ENCODE measurements around the gene PRR23B.
"Not testable (repeated sequence)": the region's sequence is repeated elsewhere in the genome, so short reads cannot be mapped to it uniquely, and the experiment has no call there.

PRR23B gene

DNA sequence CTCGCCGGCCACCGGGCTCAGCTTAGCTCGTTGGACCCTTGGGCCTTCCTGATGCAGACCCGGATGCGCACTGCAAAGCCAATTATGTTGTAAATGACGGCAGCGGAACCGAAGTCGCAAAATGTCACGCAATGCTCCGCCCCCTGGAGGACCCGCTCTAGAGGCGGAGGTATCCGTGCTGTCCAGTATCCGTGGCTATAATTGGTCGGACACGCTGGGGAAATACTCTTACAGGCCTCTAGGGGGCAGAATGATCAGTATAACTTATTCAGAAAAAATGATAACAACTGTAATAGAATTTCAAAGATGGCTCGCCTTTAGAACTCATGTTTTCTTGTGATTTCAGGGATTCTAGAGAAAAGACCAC is at the start of gene PRR23B:
Gene PRR23B (minus strand): TSS at position 59 of the 367 bp plus-strand sequence. CDS start 265 bp downstream, outside the sequence.
- DNase-seq, result no peak

DNA sequence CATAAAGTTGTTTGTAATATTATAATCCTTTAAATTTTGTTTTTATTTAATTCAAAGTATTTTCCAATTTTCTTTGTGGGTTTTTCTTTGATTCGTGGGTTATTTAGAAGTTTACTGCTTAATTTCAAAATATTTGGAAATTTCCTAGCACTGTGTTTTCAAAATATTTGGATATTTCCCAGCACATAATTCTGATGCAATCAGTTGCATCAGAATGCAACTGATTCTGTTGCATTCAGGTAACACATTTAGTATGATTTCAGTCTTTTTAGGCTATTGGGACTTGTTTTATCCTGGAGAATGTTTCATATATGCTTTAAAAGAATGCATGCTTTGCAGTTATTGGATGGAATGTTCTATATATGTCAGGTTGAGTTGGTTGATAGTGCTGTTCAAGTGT is 42.2 kb upstream of the PRR23B start:
- no peak for DNase-seq

DNA sequence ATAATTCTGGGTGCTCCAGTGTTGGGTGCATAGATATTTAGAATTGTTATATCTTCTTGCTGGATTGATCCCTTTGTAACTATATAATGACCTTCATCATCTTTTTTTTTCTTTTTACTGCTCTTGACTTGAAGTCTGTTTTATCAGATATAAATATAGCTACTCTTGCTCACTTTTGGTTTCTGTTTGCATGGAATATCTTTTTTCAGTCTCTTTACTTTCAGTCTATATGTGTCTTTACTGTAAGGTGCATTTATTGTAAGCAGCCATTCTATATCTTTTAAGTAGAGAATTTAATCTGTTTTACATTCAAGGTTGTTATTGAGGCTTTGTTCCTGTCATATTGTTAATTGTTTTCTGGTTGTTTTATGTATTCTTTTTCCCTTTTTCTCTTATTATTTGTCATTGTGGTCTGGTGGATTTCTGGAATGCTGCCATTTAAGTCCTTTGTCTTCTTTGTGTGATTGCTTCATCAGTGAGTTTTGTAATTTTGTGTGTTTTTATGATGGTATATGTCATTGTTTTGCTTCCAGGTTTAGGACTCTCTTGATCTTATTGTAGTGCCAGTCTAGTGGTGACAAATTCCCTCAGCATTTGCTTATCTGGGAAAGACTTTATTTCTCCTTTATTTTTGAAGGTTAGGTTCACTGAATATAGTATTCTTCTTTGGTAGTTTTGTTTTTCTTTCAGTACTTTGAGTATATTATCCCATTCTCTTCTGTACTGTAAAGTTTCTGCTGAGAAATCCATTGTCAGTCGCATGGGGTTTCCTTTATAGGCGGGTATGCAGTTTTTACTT is 32.3 kb upstream of the PRR23B start:
- no peak for DNase-seq

DNA sequence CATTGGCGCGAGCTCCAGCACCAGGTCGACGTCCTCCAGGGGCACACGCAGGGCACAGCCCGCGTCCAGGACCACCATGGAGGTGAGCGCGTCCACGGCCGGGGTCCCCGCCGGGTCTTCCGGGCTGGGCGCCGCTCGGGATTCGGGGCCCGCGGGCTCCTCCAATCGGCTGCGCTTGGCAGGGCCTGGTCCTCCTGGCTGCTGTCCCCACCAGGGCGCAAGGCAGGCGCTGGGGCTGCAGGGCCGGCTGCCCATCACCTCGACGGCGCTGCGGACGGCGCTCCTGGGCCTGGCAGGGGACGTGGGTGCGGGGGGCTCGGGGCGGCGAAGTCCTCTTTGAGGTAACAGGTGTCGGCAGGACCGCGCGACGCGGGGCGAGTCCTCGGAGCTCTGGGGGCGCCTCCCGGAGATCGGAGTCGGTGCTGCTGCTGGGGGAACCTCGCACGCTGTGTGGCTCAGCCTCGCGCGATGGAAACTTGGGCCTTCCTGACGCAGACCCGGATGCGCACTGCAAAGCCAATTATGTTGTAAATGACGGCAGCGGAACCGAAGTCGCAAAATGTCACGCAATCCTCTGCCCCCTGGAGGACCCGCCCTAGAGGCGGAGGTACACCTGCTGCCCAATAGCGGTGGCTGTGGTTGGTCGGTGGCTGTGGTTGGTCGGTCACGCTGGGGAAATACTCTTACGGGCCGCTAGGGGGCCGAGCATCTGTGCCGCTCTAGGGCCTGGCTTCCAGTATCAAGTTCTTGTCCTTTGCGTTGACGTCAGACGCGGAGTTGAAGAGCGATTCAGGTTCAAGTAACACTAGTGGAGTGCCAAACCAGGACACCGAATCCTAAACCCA is 23.9 kb upstream of the PRR23B start, which contains the start of gene PRR23C:
Gene PRR23C (minus strand): TSS at position 527 of the 845 bp plus-strand sequence. CDS start 272 bp downstream, at position 255.
- no peak for DNase-seq

DNA sequence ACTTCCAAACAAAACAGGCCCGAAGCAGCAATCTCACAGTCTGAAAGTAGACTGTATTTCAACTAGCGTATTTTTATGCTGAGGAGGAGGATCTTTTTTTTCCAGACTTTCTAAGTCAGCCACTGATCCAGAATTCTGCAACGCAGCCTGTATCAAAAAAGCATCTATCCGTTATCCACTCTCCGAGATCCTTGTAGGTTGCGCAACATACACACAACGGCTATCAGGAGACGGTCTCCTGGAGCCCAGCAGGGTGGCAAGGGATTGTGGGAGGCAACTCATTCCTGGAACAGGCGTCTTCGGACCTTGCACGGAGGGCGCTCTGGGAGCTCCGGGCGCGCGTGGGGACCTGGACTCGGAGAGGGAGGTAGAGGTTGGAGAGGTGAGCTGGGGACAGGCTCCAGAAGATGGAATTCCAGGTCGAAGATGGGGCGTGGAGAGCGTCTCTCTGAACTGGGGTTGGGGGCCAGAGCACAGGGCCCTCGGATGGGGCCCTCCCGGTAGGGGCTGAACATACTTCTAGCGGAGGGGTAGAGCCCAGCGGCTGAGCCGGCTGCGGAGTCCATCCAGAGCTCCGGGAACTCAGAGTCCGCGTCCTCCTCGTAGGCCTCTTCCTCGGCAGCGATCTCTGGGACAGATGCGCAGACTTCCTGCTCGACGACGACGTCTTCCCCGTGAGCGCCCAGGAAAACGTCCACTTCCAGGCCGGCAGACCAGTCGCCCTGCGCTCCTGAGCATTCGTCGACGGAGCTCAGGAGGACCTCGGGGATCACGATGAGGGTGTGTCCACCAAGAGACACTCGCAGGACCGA is 23.0 kb upstream of the PRR23B start:
- DNase-seq, result no peak

DNA sequence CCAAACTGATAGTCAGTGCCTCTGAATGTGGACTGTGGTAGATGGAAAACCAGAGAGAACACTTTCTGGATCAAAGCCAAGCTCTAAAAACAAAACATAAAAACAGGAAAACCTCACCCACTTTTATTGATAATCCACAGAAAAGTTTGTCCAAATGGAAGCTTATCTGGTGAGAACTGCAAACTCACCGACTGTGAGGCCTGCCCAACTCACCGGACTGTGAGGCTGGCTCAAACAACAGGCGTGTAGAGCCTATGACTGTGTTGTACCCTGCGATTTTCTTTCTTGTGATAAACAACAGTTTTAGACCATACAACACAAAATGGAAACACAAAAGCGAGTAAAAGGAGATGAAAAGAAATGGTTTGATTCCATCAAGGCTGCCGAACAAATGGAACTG is 16.8 kb upstream of the PRR23B start:
- DNase-seq, result no peak

DNA sequence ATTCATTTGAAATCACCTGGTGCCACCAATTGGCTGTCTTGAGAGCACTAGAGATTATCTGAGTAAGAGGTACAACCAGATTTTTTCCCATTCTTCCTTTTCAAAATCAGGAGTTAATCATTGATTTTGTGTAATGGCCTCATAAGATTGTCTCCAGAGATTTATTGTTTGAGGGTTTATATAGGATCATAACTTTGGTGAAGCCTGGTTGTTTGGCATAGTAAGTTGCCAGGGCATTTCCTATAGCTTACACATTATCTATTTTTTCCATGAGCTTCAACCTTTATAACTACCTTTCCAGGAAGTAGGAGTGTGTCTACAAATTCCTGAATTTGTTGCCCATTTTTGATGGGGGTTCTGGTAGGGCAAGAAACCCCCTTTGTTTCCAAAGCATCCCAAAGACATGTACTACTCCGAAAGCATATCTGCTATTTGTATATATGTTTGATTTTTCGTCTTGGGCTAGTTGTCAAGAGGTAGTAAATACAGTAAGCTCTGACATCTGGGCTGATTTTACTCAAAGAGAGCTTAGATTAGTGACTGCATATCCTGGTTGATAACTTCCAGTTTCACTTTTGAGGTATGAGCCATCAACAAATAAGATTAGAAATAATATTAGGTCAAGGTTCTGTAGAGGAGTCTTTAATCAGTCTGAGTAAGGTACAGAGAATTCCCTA is 11.7 kb upstream of the PRR23B start:
- DNase-seq, result no peak

DNA sequence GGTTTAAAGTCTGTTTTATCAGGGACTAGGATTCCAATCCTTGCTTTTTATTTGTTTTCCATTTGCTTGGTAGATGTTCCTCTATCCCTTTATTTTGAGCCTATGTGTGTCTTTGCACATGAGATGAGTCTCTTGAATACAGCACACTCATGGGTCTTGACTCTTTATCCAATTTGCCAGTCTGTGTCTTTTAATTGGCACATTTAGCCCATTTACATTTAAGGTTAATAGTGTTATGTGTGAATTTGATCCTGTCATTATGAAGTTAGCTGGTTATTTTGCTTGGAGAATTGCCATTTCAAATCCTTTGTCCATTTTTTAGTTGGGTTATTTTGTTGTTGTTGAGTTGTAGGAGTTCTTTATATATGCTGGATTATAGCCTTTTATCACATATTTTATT is 9.8 kb upstream of the PRR23B start:
- not testable (repeated sequence) for DNase-seq

DNA sequence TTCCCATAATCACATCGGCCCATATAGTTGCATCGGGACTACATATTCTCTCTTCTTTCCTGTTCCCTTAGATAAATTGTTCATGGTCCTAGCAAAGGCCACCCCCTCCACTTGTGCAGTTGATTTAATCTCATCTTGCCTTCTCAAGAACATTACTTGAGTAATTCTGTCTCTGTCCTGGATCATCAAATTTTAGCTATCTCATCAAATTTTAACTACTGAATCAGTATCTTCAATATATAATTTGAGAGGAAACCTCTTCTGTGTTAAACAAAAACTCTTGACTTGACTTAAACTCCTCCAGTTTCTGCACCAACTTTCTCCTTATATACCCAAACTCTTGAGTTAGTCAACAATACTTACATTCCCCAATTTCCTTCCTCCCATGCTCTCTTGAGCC is 4.2 kb upstream of the PRR23B start:
- DNase-seq, result no peak

DNA sequence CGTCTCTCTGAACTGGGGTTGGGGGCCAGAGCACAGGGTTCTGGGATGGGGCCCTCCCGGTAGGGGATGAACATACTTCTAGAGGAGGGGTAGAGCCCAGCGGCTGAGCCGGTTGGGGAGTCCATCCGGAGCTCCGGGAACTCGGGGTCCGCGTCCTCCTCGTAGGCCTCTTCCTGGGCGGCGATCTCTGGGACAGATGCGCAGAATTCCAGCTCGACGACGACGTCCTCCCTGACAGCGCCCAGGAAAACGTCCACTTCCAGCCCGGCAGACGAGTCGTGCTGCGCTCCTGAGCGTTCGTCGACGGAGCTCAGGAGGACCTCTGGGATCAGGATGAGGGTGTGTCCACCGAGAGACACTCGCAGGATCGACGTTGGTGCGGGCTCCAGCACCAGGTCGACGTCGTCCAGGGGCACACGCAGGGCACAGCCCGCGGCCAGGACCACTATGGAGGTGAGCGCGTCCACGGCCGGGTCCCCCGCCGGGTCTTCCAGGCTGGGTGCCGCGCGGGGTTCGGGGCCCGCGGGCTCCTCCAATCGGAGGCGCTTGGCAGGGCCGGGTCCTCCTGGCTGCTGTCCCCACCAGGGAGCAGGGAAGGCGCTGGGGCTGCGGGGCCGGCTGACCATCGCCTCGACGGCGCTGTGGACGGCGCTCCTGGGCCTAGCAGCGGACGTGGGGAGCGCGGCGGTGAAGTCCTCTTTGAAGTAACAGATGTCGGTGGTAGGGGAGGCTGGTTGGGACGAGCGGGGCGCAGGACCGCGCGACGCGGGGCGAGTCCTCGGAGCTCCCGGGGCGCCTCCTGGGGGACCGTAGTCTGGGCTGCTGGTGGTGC is 474 bp downstream of the PRR23B start:
- DNase-seq, result no peak

DNA sequence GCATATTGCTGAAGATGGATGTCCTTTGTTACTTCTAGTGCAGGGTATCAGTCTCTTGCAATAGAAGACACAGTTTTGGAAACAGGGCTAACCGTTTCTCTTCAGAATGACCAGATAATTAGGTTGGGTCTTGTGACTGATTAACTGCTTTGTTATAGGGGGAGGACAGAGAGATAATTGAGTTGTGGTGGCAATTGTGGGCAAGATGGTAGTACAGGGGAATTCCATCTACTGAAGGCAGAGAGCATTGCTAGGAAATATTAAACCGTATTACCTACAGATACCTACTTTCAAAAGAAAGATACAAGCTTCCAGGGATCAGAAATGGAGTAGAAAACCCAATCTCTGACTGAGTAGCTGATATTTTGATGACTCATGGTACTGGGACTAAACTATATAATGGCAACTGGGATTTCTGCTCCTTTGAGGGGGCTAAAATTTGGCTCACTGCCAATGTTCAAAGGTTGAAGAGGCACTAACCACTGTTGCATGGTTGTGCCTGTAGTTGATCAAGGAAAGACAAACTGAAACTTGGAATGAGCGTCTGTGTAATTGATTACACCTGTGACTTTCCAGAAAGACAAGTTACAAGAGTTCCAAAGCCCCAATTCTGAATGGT is 4.2 kb downstream of the PRR23B start:
- DNase-seq, result no peak

DNA sequence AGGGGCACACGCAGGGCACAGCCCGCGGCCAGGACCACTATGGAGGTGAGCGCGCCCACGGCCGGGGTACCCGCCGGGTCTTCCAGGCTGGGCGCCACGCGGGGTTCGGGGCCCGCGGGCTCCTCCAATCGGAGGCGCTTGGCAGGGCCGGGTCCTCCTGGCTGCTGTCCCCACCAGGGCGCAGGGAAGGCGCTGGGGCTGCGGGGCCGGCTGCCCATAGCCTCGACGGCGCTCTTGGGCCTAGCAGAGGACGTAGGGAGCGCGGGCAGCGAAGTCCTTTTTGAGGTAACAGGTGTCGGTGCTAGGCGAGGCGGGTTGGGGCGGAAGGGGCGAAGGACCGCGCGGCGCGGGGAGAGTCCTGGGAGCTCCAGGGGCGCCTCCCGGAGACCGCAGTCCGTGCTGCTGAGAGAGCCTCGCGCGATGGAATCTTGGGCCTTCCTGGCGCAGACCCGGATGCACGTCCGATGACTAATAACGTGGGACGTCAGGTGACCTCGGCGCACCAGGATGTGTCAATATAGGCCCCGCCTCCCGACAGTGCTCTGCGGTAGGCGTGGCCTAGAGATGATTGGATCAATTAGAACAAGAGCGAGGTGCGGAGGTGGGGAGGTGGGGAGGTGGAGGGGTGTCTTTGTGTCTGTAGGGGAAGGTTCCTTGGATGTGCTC is 14.5 kb downstream of the PRR23B start, which contains the start of gene PRR23A:
Gene PRR23A (minus strand): TSS at position 218 of the 666 bp plus-strand sequence. CDS start 0 bp downstream, at position 218.
- no peak for DNase-seq

DNA sequence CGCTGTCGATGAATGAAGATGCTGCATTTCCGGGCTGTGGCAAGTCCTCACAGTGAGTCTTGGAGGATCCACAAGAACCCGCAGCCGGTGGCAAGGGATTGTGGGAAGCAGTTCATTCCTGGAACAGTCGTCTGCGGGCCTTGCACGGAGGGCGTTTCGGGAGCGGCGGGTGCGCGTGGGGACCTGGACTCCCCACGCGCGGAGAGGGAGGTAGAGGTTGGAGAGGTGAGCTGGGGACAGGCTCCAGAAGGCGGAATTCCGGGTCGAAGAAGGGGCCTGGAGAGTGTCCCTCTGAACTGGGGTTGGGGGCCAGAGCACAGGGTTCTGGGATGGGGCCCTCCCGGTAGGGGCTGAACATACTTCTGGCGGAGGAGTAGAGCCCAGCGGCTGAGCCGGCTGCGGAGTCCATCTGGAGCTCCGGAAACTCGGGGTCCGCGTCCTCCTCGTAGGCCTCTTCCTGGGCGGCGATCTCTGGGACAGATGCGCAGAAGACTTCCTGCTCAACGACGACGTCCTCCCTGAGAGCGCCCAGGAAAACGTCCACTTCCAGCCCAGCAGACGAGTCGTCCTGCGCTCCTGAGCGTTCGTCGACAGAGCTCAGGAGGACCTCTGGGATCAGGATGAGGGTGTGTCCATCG is 15.3 kb downstream of the PRR23B start:
- no peak for DNase-seq

DNA sequence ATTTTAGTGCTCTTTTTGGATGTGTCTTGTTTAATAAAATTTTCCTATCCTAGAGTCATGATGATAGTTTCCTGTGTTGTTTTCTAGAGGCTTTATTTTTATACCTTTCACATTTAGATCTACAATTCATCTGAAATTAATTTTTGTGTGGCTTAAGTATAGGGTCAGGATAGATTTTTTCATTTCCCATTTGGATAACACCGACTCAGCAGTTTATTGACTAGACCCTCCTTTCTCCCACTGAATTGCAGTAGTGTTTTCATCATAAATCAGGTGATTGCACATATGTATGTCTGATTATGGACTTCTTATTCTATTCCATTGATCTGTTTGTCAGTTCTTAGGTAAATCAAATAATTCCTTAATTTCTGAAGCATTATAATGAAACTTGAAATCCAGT is 25.0 kb downstream of the PRR23B start:
- DNase-seq, result no peak

DNA sequence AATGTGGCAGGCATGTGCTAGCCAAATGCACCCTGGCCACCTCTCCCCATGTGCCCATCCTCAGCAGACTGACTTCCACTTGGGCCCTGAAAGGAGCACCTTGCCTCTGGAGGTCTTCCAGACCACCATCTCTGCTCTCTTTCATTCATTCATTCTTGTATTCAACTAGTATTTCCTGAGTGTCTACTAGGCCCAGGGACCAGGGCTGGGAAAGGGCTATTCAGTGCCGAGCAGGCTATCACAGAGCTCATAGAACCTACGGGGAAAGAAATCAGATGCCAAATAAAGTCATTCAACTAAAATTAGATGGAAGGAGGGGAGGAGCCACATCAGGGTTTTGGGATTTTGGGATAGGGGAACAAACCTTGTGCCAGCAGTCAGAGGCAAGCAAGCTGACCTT is 33.5 kb downstream of the PRR23B start:
- DNase-seq, result no peak

DNA sequence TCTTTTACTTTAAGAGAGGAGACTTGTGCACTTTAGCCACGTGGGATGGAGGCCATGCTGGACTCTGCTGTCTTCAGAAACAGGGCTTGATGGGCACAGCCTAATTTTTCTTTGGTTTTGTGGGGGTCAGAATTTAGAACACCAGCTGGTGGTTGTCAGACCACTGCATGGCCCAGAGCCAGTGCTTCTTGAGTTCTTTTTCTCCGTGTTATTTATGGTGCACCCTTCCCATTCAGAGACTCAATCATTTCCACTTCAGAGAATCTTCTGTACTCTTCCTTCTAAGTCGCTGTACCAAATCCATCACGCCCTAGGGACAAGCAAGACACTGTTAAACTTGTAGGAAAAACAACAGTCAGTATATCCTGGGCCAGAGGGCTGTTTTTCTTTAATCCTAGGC is 34.8 kb downstream of the PRR23B start:
- DNase-seq, result no peak

DNA sequence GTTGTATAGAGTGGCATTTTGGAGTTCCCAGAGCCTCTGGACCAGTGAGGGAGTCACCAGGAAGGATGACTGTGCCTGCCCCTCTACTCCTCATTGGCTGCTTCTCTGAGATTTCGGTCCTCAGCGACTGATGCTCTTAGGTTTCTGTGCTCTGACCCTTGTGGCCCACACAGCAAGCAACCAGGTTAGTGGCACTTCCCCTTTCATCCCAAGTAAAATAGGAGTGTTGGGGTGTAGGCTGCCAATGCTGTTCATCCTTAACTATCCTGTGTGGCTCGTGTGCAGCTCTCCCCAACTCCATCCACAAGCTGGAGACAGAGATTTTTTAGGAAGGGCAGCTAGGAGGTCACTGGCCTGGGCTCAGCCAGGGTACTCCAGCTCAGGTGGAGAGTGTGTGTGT is 35.9 kb downstream of the PRR23B start:
- no peak for DNase-seq

DNA sequence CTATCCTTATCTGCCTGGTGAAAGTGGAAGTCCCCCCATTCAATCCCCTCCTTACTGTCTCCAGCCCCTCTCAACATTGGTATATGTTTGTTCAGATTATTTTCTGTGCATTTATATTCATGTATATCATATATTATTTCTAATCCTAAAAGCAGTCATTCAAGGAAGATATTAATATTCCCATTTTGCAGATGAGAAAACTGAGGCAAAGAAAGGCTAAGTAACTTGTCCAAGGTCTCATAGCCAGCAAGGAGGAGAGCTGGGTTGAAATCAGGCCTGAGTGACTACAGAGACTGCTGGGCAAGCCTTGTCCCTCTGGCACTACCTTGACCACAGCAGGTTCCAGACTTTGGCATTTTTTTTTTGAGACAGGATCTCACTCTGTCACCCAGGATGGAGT is 44.7 kb downstream of the PRR23B start:
- DNase-seq, result no peak

DNA sequence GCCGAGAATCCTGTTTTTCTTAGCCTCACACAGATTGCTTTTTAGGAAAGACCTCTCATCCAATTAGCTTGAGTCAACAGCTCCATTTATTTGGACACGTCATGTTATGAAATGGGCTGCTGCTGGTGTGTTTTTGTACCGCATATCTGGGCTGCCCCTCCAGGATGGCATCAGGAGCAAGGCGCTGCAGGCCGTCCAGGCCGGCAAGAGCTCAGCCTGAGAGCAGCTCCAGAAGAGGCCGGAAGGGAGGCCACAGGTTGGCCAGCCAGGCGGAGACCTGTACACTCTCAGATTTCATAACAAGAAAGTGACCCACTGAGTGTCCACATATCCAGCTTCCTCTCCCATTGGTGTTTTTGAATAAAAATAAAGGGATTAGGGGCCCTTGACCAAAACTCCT is 45.4 kb downstream of the PRR23B start:
- DNase-seq, result no peak

DNA sequence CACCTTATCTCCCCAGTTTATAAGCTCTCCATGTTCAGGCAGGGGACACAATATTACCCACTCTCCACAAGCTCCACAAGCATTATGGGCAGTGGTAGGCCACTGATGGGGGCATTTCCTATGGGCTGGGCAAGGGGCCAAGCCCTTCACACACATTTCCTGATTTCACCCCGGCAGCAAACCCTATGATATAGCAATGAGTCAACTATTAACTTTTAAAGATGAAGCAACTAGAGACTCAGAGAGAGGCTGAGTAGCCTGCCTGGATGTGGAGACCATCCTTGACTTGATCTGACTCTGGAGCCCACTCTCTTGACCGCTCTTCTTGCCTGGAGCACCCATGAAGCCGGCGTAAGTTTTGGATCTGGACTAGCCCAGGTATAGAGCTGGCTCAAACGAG is 46.3 kb downstream of the PRR23B start:
- no peak for DNase-seq
